H9 (cell line): Measurements from ENCODE around the gene DPP10. TPM values are rescaled to one million over a fixed set of nuclear protein-coding genes. Genes with fewer than 3 reads are reported as not detected.

Source experiments
- DNase-seq: peaks from one replicate; pipeline ENCODE4 v3.0.0-alpha.2; 2017
- H2AFZ ChIP-seq: one replicate; pipeline ENCODE4 v1.6.1; 2013; ENCODE audit warnings: mild to moderate bottlenecking, low read length, control low read depth, moderate library complexity
- H2AK5ac ChIP-seq: 2 replicates; pipeline ENCODE4 v1.6.1; 2013; ENCODE audit warnings: low read length, control low read depth, mixed read lengths; ENCODE audit not compliant: insufficient read length
- H2BK120ac ChIP-seq: one replicate; pipeline ENCODE4 v1.6.1; 2013; ENCODE audit warnings: low read depth, mild to moderate bottlenecking, low read length, control low read depth, inconsistent platforms; ENCODE audit not compliant: poor library complexity, severe bottlenecking
- H2BK12ac ChIP-seq: 2 replicates; pipeline ENCODE4 v1.6.1; 2013; ENCODE audit warnings: low read length, control low read depth, mixed read lengths, low read depth; ENCODE audit not compliant: insufficient read length
- H2BK15ac ChIP-seq: 2 replicates; pipeline ENCODE4 v1.6.1; 2013; ENCODE audit warnings: low read depth, low read length, control low read depth
- H2BK20ac ChIP-seq: one replicate; pipeline ENCODE4 v1.6.1; 2013; ENCODE audit warnings: low read depth, mild to moderate bottlenecking, low read length, control low read depth, inconsistent platforms; ENCODE audit not compliant: poor library complexity, severe bottlenecking
- H2BK5ac ChIP-seq: 2 replicates; pipeline ENCODE4 v1.6.1; 2013; ENCODE audit warnings: low read length, control low read depth, mixed read lengths; ENCODE audit not compliant: insufficient read length
- H3K14ac ChIP-seq: 2 replicates; pipeline ENCODE4 v1.6.1; 2013; ENCODE audit warnings: low read length, control low read depth; ENCODE audit not compliant: insufficient read depth
- H3K18ac ChIP-seq: 2 replicates; pipeline ENCODE4 v1.6.1; 2013; ENCODE audit warnings: low read depth, mild to moderate bottlenecking, mixed read lengths, low read length, control low read depth; ENCODE audit not compliant: insufficient read length
- H3K23ac ChIP-seq: 2 replicates; pipeline ENCODE4 v1.6.1; 2013; ENCODE audit warnings: low read length, control low read depth, mixed read lengths, low read depth; ENCODE audit not compliant: insufficient read length
- H3K23me2 ChIP-seq: 2 replicates; pipeline ENCODE4 v1.6.1; 2013; ENCODE audit warnings: low read depth, mild to moderate bottlenecking, mixed read lengths, low read length, control low read depth; ENCODE audit not compliant: insufficient read length, poor library complexity, severe bottlenecking
- H3K27ac ChIP-seq: 2 replicates; pipeline ENCODE4 v1.5.1; 2013; ENCODE audit warnings: low read length, control low read depth, mixed read lengths, low read depth; ENCODE audit not compliant: insufficient read length
- H3K27me3 ChIP-seq: 2 replicates; pipeline ENCODE4 v1.6.1; 2013; ENCODE audit warnings: low read length, control low read depth, inconsistent platforms; ENCODE audit not compliant: insufficient read depth
- H3K4ac ChIP-seq: 2 replicates; pipeline ENCODE4 v1.6.1; 2013; ENCODE audit warnings: low read depth, mild to moderate bottlenecking, control low read depth, inconsistent platforms, low read length, moderate library complexity
- H3K4me1 ChIP-seq: 2 replicates; pipeline ENCODE4 v1.6.1; 2013; ENCODE audit warnings: low read length, control low read depth, inconsistent platforms; ENCODE audit not compliant: insufficient read depth
- H3K4me2 ChIP-seq: 2 replicates; pipeline ENCODE4 v1.6.1; 2013; ENCODE audit warnings: low read length, control low read depth, mixed read lengths; ENCODE audit not compliant: insufficient read length, insufficient read depth
- H3K56ac ChIP-seq: 2 replicates; pipeline ENCODE4 v1.6.1; 2013; ENCODE audit warnings: low read depth, mild to moderate bottlenecking, mixed read lengths, low read length, control low read depth; ENCODE audit not compliant: insufficient read length
- H3K79me1 ChIP-seq: 2 replicates; pipeline ENCODE4 v1.6.1; 2013; ENCODE audit warnings: low read depth, mild to moderate bottlenecking, moderate library complexity, low read length, control low read depth, inconsistent platforms; ENCODE audit not compliant: insufficient read depth, poor library complexity, severe bottlenecking
- H3K79me2 ChIP-seq: 2 replicates; pipeline ENCODE4 v1.6.1; 2013; ENCODE audit warnings: low read length, control low read depth, inconsistent platforms; ENCODE audit not compliant: insufficient read depth
- H3K9ac ChIP-seq: 2 replicates; pipeline ENCODE4 v1.6.1; 2013; ENCODE audit warnings: low read length, control low read depth, mixed read lengths; ENCODE audit not compliant: insufficient read length; ENCODE audit errors: extremely low read depth
- H3K9me3 ChIP-seq: one replicate; pipeline ENCODE4 v1.6.1; 2013; ENCODE audit warnings: low read depth, low read length, inconsistent platforms; ENCODE audit not compliant: control insufficient read depth
- H3T11ph ChIP-seq: one replicate; pipeline ENCODE4 v1.6.1; 2013; ENCODE audit warnings: mild to moderate bottlenecking, low read length, control low read depth, inconsistent platforms
- H4K20me1 ChIP-seq: one replicate; pipeline ENCODE4 v1.6.1; 2013; ENCODE audit not compliant: control insufficient read depth, insufficient read length, insufficient read depth
- H4K5ac ChIP-seq: 2 replicates; pipeline ENCODE4 v1.6.1; 2013; ENCODE audit warnings: low read depth, mild to moderate bottlenecking, mixed read lengths, low read length, control low read depth; ENCODE audit not compliant: insufficient read length
- H4K8ac ChIP-seq: replicated peaks from 2 replicates; pipeline ENCODE4 v1.6.1; 2013; ENCODE audit warnings: low read length, control low read depth, mixed read lengths, low read depth; ENCODE audit not compliant: insufficient read length
- H4K91ac ChIP-seq: 2 replicates; pipeline ENCODE4 v1.6.1; 2013; ENCODE audit warnings: low read depth, mild to moderate bottlenecking, moderate library complexity, mixed read lengths, low read length, control low read depth; ENCODE audit not compliant: insufficient read length
- H3K27ac Mint-ChIP-seq, 3 experiments: 2 replicates in 2 of 3; 3 replicates in 1 of 3; pipeline ENCODE4 v1.8.0; 2020 to 2021; ENCODE audit warnings: mixed read lengths in 3 of 3, mild to moderate bottlenecking in 1 of 3, moderate library complexity in 1 of 3
- H3K27me3 Mint-ChIP-seq: 2 replicates; pipeline ENCODE4 v1.8.0; 2021; ENCODE audit warnings: low read depth, mild to moderate bottlenecking, moderate library complexity, mixed read lengths
- H3K36me3 Mint-ChIP-seq, 3 experiments: 2 replicates in 2 of 3; 3 replicates in 1 of 3; pipeline ENCODE4 v1.8.0; 2020 to 2021; ENCODE audit warnings: low read depth in 3 of 3, mixed read lengths in 3 of 3; ENCODE audit not compliant: insufficient read depth in 1 of 3
- H3K4me1 Mint-ChIP-seq, 2 experiments: 2 replicates each; pipeline ENCODE4 v1.8.0; 2020; ENCODE audit warnings: mixed read lengths in 2 of 2
- H3K4me3 Mint-ChIP-seq, 2 experiments: 2 replicates in 1 of 2; 3 replicates in 1 of 2; pipeline ENCODE4 v1.8.0; 2020 to 2021; ENCODE audit warnings: mild to moderate bottlenecking in 2 of 2, mixed read lengths in 2 of 2, moderate library complexity in 1 of 2
- H3K9me3 Mint-ChIP-seq, 2 experiments: 2 replicates in 1 of 2; 3 replicates in 1 of 2; pipeline ENCODE4 v1.8.0; 2020; ENCODE audit warnings: mild to moderate bottlenecking in 2 of 2, mixed read lengths in 2 of 2, moderate library complexity in 1 of 2
- WGBS: extraction: QIAGEN DNeasy Blood & Tissue Kit; methylation state at CpG from one replicate; pipeline ENCODE4 v1.1.7; 2013; ENCODE audit warnings: missing lambda C conversion rate, low lambda C conversion rate, mixed read lengths; ENCODE audit not compliant: insufficient read length; ENCODE audit errors: extremely low coverage; 5-methylcytosine and 5-hydroxymethylcytosine counted together
- total RNA-seq: library from RNA; stranded (reverse); gene quantifications from 2 replicates; pipeline ENCODE4 v1.2.1, GENCODE V29; 2021
- TF ChIP-seq, protein P1 (sequence below): fragments of 200-600 bp; sonication (generic); conservative IDR thresholded peaks from 3 replicates; pipeline ENCODE4 v1.8.0; 2021; ENCODE audit warnings: antibody characterized with exemption, mild to moderate bottlenecking

Gene DPP10
- total RNA-seq, 1 experiment from 2014 or later, result 11.3 TPM

- no peaks in the 10 kb centered on the region for H3K4me1 ChIP-seq
- no peak overlapping the region for H3K4me3 Mint-ChIP-seq
- H3K56ac ChIP-seq, result no peak overlapping the region
- H2BK12ac ChIP-seq, result no peak overlapping the region
- no peak overlapping the region for H4K8ac ChIP-seq
- no peaks in the 10 kb centered on the region for H3K27me3 Mint-ChIP-seq
- no peaks in the 10 kb centered on the region for H3K79me2 ChIP-seq
- DNase-seq, result no peak
- H4K5ac ChIP-seq, result no peak overlapping the region
- H3K27me3 ChIP-seq, result no peaks in the 10 kb centered on the region
- H3K4ac ChIP-seq, result no peak overlapping the region
- no peaks in the 10 kb centered on the region for H3K4me1 Mint-ChIP-seq
- no peak overlapping the region for H2BK5ac ChIP-seq
- TF ChIP-seq, protein P1, sequence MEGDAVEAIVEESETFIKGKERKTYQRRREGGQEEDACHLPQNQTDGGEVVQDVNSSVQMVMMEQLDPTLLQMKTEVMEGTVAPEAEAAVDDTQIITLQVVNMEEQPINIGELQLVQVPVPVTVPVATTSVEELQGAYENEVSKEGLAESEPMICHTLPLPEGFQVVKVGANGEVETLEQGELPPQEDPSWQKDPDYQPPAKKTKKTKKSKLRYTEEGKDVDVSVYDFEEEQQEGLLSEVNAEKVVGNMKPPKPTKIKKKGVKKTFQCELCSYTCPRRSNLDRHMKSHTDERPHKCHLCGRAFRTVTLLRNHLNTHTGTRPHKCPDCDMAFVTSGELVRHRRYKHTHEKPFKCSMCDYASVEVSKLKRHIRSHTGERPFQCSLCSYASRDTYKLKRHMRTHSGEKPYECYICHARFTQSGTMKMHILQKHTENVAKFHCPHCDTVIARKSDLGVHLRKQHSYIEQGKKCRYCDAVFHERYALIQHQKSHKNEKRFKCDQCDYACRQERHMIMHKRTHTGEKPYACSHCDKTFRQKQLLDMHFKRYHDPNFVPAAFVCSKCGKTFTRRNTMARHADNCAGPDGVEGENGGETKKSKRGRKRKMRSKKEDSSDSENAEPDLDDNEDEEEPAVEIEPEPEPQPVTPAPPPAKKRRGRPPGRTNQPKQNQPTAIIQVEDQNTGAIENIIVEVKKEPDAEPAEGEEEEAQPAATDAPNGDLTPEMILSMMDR, result no peak
- H4K20me1 ChIP-seq, result no peaks in the 10 kb centered on the region
- H2AK5ac ChIP-seq, result no peak overlapping the region
- H3T11ph ChIP-seq, result no peak overlapping the region
- no peak overlapping the region for H3K14ac ChIP-seq
- H4K91ac ChIP-seq, result no peak overlapping the region
- WGBS, result no CpG with 5 or more reads among the region's 1 CpG
- no peaks in the 10 kb centered on the region for H3K79me1 ChIP-seq
- H3K23ac ChIP-seq, result no peak overlapping the region
- no peak overlapping the region for H2BK120ac ChIP-seq
- no peaks in the 10 kb centered on the region for H3K23me2 ChIP-seq
- no peak overlapping the region for H2BK20ac ChIP-seq
- no peak overlapping the region for H3K4me2 ChIP-seq
- peaks cover 42 to 65% (median 48%) of the 10 kb centered on the region in 3 experiments for H3K36me3 Mint-ChIP-seq
- H3K27ac Mint-ChIP-seq, result no peak overlapping the region
- H3K9ac ChIP-seq, result no peak overlapping the region
- peaks cover 25% of the 10 kb centered on the region for H3K9me3 ChIP-seq
- H3K18ac ChIP-seq, result no peak overlapping the region
- H3K27ac ChIP-seq, result no peak overlapping the region
- H2AFZ ChIP-seq, result no peak overlapping the region
- peaks cover 47 to 49% of the 10 kb centered on the region in 2 experiments for H3K9me3 Mint-ChIP-seq
- H2BK15ac ChIP-seq, result no peak overlapping the region
Measured at GRCh38 chr2:115374981-115375380, 932.5 kb downstream of the DPP10 start.
